ENCODE data around the gene NADK2.

DNA sequence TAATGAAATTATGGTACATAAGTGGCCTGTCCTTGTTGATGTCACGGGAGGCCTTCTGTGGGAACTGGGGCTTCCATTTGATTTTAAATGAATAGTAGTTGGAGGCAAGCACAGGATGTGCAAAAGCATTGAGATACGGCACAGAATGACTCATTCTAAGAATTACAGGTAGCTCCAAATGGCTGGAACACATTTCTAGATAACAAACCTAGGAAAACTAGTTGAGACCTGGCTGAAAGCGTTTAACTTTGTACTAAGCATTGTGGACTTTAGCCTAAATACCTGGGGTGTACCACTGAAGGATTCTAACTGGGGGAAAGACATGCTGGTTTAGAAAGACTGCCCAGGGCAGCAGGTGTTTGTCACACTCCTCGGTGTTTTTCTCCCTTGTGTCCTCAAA lies 80.4 kb downstream of the NADK2 start:
- no peak for TF ChIP-seq GABPA (IDR thresholded peaks at IDR 0.05; ENCODE audit: low read depth)
- TF ChIP-seq, protein P1, sequence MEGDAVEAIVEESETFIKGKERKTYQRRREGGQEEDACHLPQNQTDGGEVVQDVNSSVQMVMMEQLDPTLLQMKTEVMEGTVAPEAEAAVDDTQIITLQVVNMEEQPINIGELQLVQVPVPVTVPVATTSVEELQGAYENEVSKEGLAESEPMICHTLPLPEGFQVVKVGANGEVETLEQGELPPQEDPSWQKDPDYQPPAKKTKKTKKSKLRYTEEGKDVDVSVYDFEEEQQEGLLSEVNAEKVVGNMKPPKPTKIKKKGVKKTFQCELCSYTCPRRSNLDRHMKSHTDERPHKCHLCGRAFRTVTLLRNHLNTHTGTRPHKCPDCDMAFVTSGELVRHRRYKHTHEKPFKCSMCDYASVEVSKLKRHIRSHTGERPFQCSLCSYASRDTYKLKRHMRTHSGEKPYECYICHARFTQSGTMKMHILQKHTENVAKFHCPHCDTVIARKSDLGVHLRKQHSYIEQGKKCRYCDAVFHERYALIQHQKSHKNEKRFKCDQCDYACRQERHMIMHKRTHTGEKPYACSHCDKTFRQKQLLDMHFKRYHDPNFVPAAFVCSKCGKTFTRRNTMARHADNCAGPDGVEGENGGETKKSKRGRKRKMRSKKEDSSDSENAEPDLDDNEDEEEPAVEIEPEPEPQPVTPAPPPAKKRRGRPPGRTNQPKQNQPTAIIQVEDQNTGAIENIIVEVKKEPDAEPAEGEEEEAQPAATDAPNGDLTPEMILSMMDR (IDR thresholded peaks at IDR 0.05) = no peak
- no peak for TF ChIP-seq POLR2AphosphoS5 (IDR thresholded peaks at IDR 0.05; ENCODE audit: low read depth, low read length)
- no peak for TF ChIP-seq TCF12 (IDR thresholded peaks at IDR 0.05)
- TF ChIP-seq, protein P2, sequence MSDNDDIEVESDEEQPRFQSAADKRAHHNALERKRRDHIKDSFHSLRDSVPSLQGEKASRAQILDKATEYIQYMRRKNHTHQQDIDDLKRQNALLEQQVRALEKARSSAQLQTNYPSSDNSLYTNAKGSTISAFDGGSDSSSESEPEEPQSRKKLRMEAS (IDR thresholded peaks at IDR 0.05; ENCODE audit: low read depth) = no peak
- no peak for TF ChIP-seq MEF2A (IDR thresholded peaks at IDR 0.05; ENCODE audit: borderline replicate concordance, low read depth)
- TF ChIP-seq SMC3 (IDR thresholded peaks at IDR 0.05; ENCODE audit: low read depth, low read length) = no peak
- TF ChIP-seq YY1 (IDR thresholded peaks at IDR 0.05; ENCODE audit: low read depth) = no peak
- no peak for TF ChIP-seq MXI1 (IDR thresholded peaks at IDR 0.05; ENCODE audit: low read depth, low read length)
- TF ChIP-seq NRF1 (IDR thresholded peaks at IDR 0.05; ENCODE audit: low read depth, low read length) = no peak
- no peak for TF ChIP-seq TEAD4 (IDR thresholded peaks at IDR 0.05; ENCODE audit: borderline replicate concordance, insufficient read depth)
- no peak for TF ChIP-seq EP300 (IDR thresholded peaks at IDR 0.05; ENCODE audit: borderline replicate concordance in 1 of 2, low read depth in 1 of 2, low read length in 1 of 2)
